Superior temporal gyrus (tissue), 1 donor: ENCODE measurements around the gene FANK1.
A peak's percentile ranks its signal among the peaks of the same experiment; 100 is the strongest.

Experiments
- DNase-seq: peaks from one replicate; pipeline ENCODE4 v3.0.0-alpha.2; 2016; ENCODE audit errors: extremely low spot score

The FANK1 gene, protein sequence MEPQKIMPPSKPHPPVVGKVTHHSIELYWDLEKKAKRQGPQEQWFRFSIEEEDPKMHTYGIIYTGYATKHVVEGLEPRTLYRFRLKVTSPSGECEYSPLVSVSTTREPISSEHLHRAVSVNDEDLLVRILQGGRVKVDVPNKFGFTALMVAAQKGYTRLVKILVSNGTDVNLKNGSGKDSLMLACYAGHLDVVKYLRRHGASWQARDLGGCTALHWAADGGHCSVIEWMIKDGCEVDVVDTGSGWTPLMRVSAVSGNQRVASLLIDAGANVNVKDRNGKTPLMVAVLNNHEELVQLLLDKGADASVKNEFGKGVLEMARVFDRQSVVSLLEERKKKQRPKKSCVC

GRCh38 chr10:125896088-125896934 is at the start of gene FANK1:
TSS of gene FANK1 (plus strand) at chr10:125896564. CDS start at chr10:125896643, 79 bp downstream.
- peak; percentile 83 for DNase-seq

DNA sequence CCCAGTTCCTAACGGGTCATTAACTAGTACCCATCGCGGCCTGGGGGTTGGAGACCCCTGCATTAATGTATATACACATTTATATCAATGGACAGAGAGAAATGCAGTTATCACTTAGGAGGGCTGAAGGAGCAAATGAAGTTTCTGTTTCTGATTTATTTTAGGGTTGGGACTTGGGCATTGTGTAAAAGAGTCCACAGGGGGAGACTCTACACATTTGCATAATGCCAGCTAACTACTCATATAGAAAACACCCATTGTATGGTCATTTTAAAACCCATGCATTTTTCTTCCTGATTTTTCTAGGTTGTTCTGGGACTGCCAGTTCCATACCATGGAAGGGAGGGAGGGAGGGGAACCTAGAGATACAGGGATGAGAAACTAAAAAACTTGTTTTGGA is 49.5 kb upstream of the FANK1 start:
- no peak for DNase-seq

DNA sequence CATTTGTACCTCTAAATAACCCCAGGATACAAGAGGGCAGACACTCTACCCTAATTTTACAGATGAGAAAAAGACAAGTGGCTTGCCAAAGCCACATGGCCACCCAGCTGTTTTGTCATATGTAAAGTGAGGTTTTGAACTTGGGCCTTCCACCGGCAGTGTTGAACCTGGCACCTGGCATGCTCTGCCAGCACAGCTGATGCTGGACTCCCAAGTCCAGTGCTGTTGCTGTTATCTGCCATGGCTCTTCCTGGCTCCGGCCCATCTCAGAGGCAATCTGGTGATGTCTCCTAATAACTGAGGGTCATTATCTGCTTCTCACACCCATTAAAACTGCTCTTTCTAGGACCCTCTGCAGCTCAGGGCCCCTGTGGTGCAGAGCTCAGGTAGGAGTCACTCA is 48.0 kb upstream of the FANK1 start:
- DNase-seq = no peak

- no peak for DNase-seq
These were observed 47.5 kb upstream of the FANK1 start for GRCh38 chr10:125848857-125849256.

DNA sequence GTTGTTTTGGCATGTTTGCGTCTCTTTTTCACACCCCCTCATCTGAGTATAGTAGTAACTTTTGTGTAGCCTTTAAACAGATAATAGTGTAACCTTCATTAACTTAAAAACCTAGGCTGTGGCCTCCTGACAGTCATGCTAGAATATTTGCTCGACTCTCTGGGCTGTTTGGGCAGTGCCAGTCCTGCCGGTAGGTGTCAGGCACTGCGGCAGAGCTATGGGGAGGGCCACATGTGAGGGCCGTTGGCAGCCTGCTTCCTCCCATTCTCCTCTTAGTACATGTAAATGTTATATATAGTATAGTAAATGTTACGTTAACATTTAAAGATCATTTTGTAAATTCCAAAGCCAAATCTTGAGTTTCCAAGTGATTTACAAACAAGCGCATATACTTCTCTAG is 46.9 kb upstream of the FANK1 start:
- DNase-seq = no peak

DNA sequence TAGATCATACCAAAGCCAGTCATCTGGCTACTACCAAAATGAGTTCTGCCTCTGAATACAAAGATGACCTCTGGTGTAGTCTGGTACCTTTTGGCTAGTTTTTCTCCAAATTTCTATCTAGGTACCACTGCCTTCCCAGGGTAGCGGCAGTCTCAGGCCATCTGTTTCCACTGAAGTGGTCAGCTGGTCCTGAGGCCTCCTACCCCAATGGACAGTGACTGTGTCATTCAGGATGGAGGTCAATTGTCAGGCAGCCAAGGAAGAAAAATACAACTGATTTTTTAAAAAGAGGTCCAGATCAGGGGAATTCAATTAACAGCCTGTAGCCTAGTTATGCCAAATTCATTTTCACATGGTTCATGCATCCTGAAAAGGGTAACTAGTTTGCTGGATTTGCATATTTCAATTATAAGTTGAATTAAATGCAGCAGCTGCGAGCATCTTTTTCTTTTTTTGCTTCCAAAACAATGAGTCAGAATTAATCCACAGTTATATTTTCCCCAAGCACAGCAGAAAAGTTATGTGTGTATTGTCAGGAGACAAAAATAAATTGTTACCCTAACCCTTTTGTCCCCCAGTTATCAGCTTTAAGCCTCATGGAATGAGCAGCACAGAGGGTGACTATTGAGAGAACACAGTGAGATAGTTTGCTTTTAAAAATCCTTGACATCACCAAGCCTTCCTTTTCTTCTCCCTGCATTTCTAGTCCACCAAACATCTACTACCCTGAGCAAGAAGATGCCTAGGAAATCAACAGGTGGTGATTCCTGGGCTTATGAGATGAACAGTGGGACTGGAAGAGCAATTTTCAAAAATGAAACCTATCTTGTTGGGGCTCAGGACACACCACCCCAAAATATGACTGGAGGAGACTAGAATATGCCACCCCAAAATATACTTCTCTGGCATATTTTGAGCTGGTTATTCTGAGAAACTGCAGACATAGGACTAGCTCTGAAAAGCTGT is 45.3 kb upstream of the FANK1 start:
- no peak for DNase-seq

DNA sequence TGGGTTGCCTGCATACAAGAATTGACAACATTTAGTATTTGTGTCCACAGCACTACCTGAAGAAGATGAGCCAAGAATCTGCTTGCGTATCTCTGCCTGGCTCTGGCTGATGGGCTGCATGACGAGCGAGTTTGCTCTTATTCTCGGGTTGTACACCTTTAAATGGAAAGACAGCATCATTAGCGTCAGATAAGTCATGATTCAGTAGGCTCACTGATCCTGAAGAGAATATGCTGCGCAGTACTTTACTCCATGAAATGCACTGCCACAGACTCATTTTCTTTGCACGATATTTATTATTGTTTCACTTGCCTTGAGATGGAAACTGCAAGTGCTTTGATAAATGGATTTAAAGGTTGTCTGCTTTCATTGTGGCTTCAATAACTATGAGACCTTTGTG is 43.9 kb upstream of the FANK1 start:
- DNase-seq = no peak

GRCh38 chr10:125857185-125857760 is 39.1 kb upstream of the FANK1 start:
- no peak for DNase-seq

- no peak for DNase-seq
These were observed 37.1 kb upstream of the FANK1 start for GRCh38 chr10:125859128-125859817.

DNA sequence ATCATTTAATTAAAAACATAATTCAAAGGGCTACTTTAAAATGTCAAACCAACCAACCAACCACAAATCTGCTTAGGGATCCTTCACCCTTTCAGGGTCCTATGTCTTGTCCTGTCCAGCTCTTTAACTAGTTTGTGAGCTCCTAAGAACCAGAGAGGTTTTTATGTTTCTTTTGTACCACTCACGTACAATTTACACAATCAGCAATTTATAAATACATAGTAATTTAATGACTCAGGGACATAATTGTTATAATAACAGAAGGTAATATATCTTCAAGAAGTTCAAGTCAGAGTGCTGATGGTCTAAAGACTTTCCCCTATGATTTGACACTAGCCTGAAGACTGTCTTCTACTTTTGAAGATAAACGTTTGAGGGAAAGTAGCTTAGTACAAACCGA is 31.2 kb upstream of the FANK1 start:
- no peak for DNase-seq

GRCh38 chr10:125866421-125867029 is 29.8 kb upstream of the FANK1 start:
- DNase-seq = no peak

DNA sequence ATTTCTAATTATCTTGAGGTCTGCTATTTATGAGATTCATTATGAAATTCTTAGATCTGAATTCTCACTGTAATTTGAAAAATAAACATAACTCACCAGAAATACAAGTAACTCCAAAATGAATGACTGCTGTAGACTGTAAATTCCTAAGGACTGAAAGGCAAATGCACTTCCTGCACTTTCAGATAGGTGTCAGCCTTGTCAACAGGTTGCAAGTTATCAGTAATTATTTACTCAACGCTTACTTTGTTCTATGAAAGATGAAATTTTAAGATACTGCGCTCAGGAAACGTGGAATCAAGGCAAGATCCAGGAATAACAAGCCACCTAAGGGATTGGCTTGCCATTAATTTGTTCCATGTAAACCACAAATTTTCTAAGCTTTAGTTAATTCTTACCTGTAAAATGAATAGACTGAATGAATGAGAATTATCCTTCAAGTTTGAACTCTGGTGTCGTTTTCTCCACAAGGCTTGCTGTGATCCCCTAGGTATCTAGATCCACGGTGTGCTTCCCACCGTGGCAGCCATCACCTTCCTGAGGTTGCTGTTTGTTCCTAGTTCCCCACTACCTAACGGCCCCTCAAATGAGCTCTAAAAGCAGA is 27.9 kb upstream of the FANK1 start:
- peak; percentile 59 for DNase-seq

DNA sequence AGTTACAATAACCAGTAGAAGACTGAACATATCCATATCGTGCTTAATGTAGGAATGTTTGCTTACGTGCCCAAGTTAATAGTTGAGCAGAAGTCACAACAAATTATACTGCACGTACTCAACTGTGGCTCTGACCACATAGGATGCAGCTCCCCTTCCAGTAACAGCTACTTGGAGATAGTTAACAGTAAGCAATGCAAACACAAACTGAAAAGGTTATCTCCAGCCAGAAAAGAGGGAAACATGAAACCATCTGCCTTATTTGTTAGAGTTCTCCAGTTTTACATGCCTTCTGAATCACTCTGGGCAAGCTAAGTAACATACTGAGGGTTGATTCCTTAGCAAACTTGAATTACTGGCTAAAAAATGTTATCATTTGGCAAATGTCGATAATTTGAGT is 25.0 kb upstream of the FANK1 start:
- no peak for DNase-seq

DNA sequence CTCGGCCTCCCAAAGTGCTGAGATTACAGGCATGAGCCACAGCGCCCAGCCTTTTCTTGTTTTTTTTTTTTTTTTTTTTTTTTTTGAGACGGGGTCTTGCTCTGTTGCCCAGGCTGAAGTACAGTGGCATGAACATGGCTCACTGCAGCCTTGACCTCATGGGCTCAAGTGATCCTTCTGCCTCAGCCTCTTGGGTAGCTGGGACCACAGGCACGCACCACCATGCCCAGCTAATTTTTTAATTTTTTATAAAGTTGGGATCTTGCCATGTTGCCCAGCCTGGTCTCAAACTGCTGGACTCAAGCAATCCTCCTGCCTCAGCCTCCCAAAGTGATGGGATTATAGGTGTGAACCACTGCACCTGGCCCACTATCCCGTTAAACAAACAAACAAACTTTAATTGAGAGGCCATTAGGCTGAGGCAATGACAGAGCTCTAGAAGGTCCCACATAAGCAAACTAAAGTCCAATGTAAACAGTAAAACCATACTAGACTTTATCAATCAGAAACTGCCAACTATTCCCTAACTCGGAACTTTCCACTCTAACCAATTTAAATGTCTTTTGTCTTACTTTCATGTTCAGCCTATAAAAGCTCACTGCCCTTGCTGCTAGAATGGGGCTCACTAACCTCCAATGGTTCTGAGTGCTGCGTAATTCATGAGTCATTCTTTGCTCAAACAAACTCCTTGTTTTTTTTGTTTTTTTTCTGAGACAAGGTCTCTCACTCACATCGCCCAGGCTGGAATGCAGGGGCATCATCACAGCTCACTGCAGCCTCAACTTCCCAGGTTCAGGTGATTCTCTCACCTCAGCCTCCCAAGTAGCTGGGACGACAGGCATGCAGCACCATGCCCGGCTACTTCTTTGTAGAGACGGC is 17.2 kb upstream of the FANK1 start:
- DNase-seq = no peak

GRCh38 chr10:125880719-125881118 is 15.6 kb upstream of the FANK1 start:
- DNase-seq = no peak

DNA sequence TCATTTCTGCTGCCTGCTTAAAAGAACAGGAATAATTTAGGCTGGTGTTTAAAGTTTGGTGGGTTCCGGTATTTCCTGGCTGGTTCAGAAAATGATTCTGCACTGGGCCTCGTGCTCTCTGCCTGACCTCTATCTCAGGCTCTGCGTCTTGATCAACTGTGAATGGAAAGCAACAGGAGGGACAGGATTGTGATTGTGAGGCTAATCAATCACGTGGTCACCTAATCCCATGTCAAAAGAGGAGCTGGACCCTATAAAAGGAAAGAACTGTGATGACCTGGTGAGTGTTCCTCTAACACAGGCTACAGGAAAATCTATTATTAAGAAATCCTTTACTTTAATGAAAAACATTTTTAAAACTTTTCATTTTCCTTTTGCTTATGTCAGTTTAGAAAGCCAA is 15.2 kb upstream of the FANK1 start, which contains the start of gene DHX32:
DHX32 (minus strand) TSS at position 101 of the 400 bp plus-strand sequence. CDS start 468 bp downstream, outside the sequence.
- no peak for DNase-seq

DNA sequence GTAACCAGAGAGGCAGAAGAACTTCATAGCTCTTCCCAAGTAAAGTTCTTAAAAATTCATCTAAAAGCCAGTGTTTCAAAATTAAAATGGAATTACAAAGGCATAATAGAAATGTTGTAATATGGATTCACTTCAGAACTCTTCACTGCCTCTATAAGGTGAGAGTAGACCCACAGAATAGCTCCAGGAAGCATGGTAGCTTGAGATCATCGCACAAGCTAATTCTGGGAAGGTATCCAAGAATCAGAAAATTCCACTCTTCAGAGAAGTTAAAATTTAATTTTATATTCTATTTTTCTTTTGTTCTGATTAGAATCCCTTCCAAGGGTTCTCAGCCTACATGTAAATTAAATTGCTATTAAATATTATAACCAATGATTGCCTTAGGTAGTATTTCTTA is 13.8 kb upstream of the FANK1 start:
- no peak for DNase-seq

DNA sequence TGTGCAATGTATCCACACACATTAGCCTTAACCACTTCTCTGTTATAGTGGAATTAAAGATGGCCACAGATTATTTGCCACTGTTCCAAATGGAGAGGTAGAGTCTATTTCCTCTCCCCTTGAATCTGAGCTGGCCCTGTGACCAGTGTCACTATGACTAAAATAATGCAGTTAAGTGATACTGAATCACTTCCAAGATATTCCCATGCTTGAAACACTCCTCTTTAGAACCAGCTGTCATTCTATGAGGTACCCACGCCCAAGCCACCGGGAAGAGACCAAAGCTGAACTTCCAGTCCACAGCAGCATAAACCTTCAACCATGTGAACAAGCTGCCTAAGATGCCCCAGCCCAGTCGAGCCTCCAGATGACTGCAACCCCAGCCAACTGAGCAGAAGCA is 13.2 kb upstream of the FANK1 start:
- DNase-seq = no peak

- no peak for DNase-seq
These were observed 9.4 kb upstream of the FANK1 start for GRCh38 chr10:125886914-125887512.
